H9 (cell line): ENCODE results near the gene GPD1. TPM values are rescaled to one million over a fixed set of nuclear protein-coding genes. Genes with fewer than 3 reads are reported as not detected.

Source experiments
- DNase-seq: peaks from one replicate; pipeline ENCODE4 v3.0.0-alpha.2; 2017
- H2AFZ ChIP-seq: one replicate; pipeline ENCODE4 v1.6.1; 2013; ENCODE audit warnings: mild to moderate bottlenecking, low read length, control low read depth, moderate library complexity
- H2AK5ac ChIP-seq: 2 replicates; pipeline ENCODE4 v1.6.1; 2013; ENCODE audit warnings: low read length, control low read depth, mixed read lengths; ENCODE audit not compliant: insufficient read length
- H2BK120ac ChIP-seq: one replicate; pipeline ENCODE4 v1.6.1; 2013; ENCODE audit warnings: low read depth, mild to moderate bottlenecking, low read length, control low read depth, inconsistent platforms; ENCODE audit not compliant: poor library complexity, severe bottlenecking
- H2BK12ac ChIP-seq: 2 replicates; pipeline ENCODE4 v1.6.1; 2013; ENCODE audit warnings: low read length, control low read depth, mixed read lengths, low read depth; ENCODE audit not compliant: insufficient read length
- H2BK15ac ChIP-seq: 2 replicates; pipeline ENCODE4 v1.6.1; 2013; ENCODE audit warnings: low read depth, low read length, control low read depth
- H2BK20ac ChIP-seq: one replicate; pipeline ENCODE4 v1.6.1; 2013; ENCODE audit warnings: low read depth, mild to moderate bottlenecking, low read length, control low read depth, inconsistent platforms; ENCODE audit not compliant: poor library complexity, severe bottlenecking
- H2BK5ac ChIP-seq: 2 replicates; pipeline ENCODE4 v1.6.1; 2013; ENCODE audit warnings: low read length, control low read depth, mixed read lengths; ENCODE audit not compliant: insufficient read length
- H3K14ac ChIP-seq: 2 replicates; pipeline ENCODE4 v1.6.1; 2013; ENCODE audit warnings: low read length, control low read depth; ENCODE audit not compliant: insufficient read depth
- H3K18ac ChIP-seq: 2 replicates; pipeline ENCODE4 v1.6.1; 2013; ENCODE audit warnings: low read depth, mild to moderate bottlenecking, mixed read lengths, low read length, control low read depth; ENCODE audit not compliant: insufficient read length
- H3K23ac ChIP-seq: 2 replicates; pipeline ENCODE4 v1.6.1; 2013; ENCODE audit warnings: low read length, control low read depth, mixed read lengths, low read depth; ENCODE audit not compliant: insufficient read length
- H3K23me2 ChIP-seq: 2 replicates; pipeline ENCODE4 v1.6.1; 2013; ENCODE audit warnings: low read depth, mild to moderate bottlenecking, mixed read lengths, low read length, control low read depth; ENCODE audit not compliant: insufficient read length, poor library complexity, severe bottlenecking
- H3K27ac ChIP-seq: 2 replicates; pipeline ENCODE4 v1.5.1; 2013; ENCODE audit warnings: low read length, control low read depth, mixed read lengths, low read depth; ENCODE audit not compliant: insufficient read length
- H3K27me3 ChIP-seq: 2 replicates; pipeline ENCODE4 v1.6.1; 2013; ENCODE audit warnings: low read length, control low read depth, inconsistent platforms; ENCODE audit not compliant: insufficient read depth
- H3K4ac ChIP-seq: 2 replicates; pipeline ENCODE4 v1.6.1; 2013; ENCODE audit warnings: low read depth, mild to moderate bottlenecking, control low read depth, inconsistent platforms, low read length, moderate library complexity
- H3K4me1 ChIP-seq: 2 replicates; pipeline ENCODE4 v1.6.1; 2013; ENCODE audit warnings: low read length, control low read depth, inconsistent platforms; ENCODE audit not compliant: insufficient read depth
- H3K4me2 ChIP-seq: 2 replicates; pipeline ENCODE4 v1.6.1; 2013; ENCODE audit warnings: low read length, control low read depth, mixed read lengths; ENCODE audit not compliant: insufficient read length, insufficient read depth
- H3K56ac ChIP-seq: 2 replicates; pipeline ENCODE4 v1.6.1; 2013; ENCODE audit warnings: low read depth, mild to moderate bottlenecking, mixed read lengths, low read length, control low read depth; ENCODE audit not compliant: insufficient read length
- H3K79me1 ChIP-seq: 2 replicates; pipeline ENCODE4 v1.6.1; 2013; ENCODE audit warnings: low read depth, mild to moderate bottlenecking, moderate library complexity, low read length, control low read depth, inconsistent platforms; ENCODE audit not compliant: insufficient read depth, poor library complexity, severe bottlenecking
- H3K79me2 ChIP-seq: 2 replicates; pipeline ENCODE4 v1.6.1; 2013; ENCODE audit warnings: low read length, control low read depth, inconsistent platforms; ENCODE audit not compliant: insufficient read depth
- H3K9ac ChIP-seq: 2 replicates; pipeline ENCODE4 v1.6.1; 2013; ENCODE audit warnings: low read length, control low read depth, mixed read lengths; ENCODE audit not compliant: insufficient read length; ENCODE audit errors: extremely low read depth
- H3K9me3 ChIP-seq: one replicate; pipeline ENCODE4 v1.6.1; 2013; ENCODE audit warnings: low read depth, low read length, inconsistent platforms; ENCODE audit not compliant: control insufficient read depth
- H3T11ph ChIP-seq: one replicate; pipeline ENCODE4 v1.6.1; 2013; ENCODE audit warnings: mild to moderate bottlenecking, low read length, control low read depth, inconsistent platforms
- H4K20me1 ChIP-seq: one replicate; pipeline ENCODE4 v1.6.1; 2013; ENCODE audit not compliant: control insufficient read depth, insufficient read length, insufficient read depth
- H4K5ac ChIP-seq: 2 replicates; pipeline ENCODE4 v1.6.1; 2013; ENCODE audit warnings: low read depth, mild to moderate bottlenecking, mixed read lengths, low read length, control low read depth; ENCODE audit not compliant: insufficient read length
- H4K8ac ChIP-seq: replicated peaks from 2 replicates; pipeline ENCODE4 v1.6.1; 2013; ENCODE audit warnings: low read length, control low read depth, mixed read lengths, low read depth; ENCODE audit not compliant: insufficient read length
- H4K91ac ChIP-seq: 2 replicates; pipeline ENCODE4 v1.6.1; 2013; ENCODE audit warnings: low read depth, mild to moderate bottlenecking, moderate library complexity, mixed read lengths, low read length, control low read depth; ENCODE audit not compliant: insufficient read length
- H3K27ac Mint-ChIP-seq, 3 experiments: 2 replicates in 2 of 3; 3 replicates in 1 of 3; pipeline ENCODE4 v1.8.0; 2020 to 2021; ENCODE audit warnings: mixed read lengths in 3 of 3, mild to moderate bottlenecking in 1 of 3, moderate library complexity in 1 of 3
- H3K27me3 Mint-ChIP-seq: 2 replicates; pipeline ENCODE4 v1.8.0; 2021; ENCODE audit warnings: low read depth, mild to moderate bottlenecking, moderate library complexity, mixed read lengths
- H3K36me3 Mint-ChIP-seq, 3 experiments: 2 replicates in 2 of 3; 3 replicates in 1 of 3; pipeline ENCODE4 v1.8.0; 2020 to 2021; ENCODE audit warnings: low read depth in 3 of 3, mixed read lengths in 3 of 3; ENCODE audit not compliant: insufficient read depth in 1 of 3
- H3K4me1 Mint-ChIP-seq, 2 experiments: 2 replicates each; pipeline ENCODE4 v1.8.0; 2020; ENCODE audit warnings: mixed read lengths in 2 of 2
- H3K4me3 Mint-ChIP-seq, 2 experiments: 2 replicates in 1 of 2; 3 replicates in 1 of 2; pipeline ENCODE4 v1.8.0; 2020 to 2021; ENCODE audit warnings: mild to moderate bottlenecking in 2 of 2, mixed read lengths in 2 of 2, moderate library complexity in 1 of 2
- H3K9me3 Mint-ChIP-seq, 2 experiments: 2 replicates in 1 of 2; 3 replicates in 1 of 2; pipeline ENCODE4 v1.8.0; 2020; ENCODE audit warnings: mild to moderate bottlenecking in 2 of 2, mixed read lengths in 2 of 2, moderate library complexity in 1 of 2
- WGBS: extraction: QIAGEN DNeasy Blood & Tissue Kit; methylation state at CpG from one replicate; pipeline ENCODE4 v1.1.7; 2013; ENCODE audit warnings: missing lambda C conversion rate, low lambda C conversion rate, mixed read lengths; ENCODE audit not compliant: insufficient read length; ENCODE audit errors: extremely low coverage; 5-methylcytosine and 5-hydroxymethylcytosine counted together
- total RNA-seq: library from RNA; stranded (reverse); gene quantifications from 2 replicates; pipeline ENCODE4 v1.2.1, GENCODE V29; 2021
- TF ChIP-seq, protein P1 (sequence below): fragments of 200-600 bp; sonication (generic); conservative IDR thresholded peaks from 3 replicates; pipeline ENCODE4 v1.8.0; 2021; ENCODE audit warnings: antibody characterized with exemption, mild to moderate bottlenecking

GPD1 gene
- total RNA-seq, 1 experiment from 2014 or later: 0.70 TPM

DNA sequence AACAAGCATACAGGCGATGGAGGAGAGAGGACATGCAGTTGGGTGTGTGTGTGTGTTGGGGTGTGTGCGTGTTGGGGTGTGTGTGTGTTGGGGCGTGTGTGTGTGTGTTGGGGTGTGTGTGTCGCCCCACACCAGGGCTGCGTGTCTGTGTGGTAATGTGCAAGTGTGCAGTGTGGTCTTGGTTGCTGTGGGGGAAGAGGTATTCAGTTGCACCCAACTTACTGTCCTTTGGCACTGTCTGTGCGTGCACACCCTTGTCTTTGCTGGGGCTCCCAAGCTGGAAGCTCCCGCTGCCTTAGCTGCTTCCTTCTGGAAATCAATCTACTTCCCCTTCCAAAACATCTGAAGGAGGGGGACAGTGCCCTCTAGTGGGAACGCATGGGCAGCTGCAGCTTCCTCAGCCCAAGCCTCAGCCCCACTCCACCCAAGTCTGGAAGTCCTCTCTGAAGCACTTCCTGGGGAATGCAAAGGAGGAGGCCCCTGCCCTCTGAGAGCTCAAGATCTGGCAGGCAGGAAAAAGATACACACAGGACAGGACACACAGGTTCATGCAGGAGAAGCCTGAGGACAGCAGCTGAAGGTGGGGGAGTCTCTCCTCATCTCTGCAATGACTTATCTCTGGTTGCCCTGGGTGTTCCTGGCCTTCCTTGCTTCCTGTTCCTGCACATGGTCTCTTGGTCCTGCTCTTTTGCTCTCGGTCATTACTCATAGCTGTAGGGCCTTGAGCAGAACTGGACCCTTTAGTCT is 33.3 kb upstream of the GPD1 start:
- Mint-ChIP-seq H3K4me3 (peak overlapping the region in 1 of 2 experiments; percentile 45; a peak in 2 of 5 replicates), H3K4me1 (peaks cover 24 to 34% of the 10 kb centered on the region in 2 experiments), H3K9me3 (no peaks in the 10 kb centered on the region), H3K27me3 (peaks cover 2% of the 10 kb centered on the region; the same call in 1 of the 2 replicates), H3K27ac (no peak overlapping the region; a peak in 1 of 7 replicates), H3K36me3 (no peaks in the 10 kb centered on the region)
- Histone ChIP-seq H3K23ac (no peak overlapping the region), H3K79me1 (no peaks in the 10 kb centered on the region), H3K79me2 (no peaks in the 10 kb centered on the region), H4K8ac (no peak overlapping the region), H4K20me1 (no peaks in the 10 kb centered on the region), H3K14ac (no peak overlapping the region), H2BK12ac (no peak overlapping the region), H2AFZ (no peak overlapping the region), H2BK120ac (no peak overlapping the region), H3K9ac (no peak overlapping the region), H3K27me3 (no peaks in the 10 kb centered on the region), H3T11ph (no peak overlapping the region), H2BK15ac (no peak overlapping the region), H4K5ac (no peak overlapping the region), H2AK5ac (no peak overlapping the region), H2BK20ac (no peak overlapping the region), H3K9me3 (no peaks in the 10 kb centered on the region), H3K4me2 (no peak overlapping the region), H3K27ac (no peak overlapping the region), H3K56ac (no peak overlapping the region), H3K18ac (no peak overlapping the region), H3K4me1 (no peaks in the 10 kb centered on the region; the same call in 1 of the 2 replicates), H3K23me2 (no peaks in the 10 kb centered on the region), H2BK5ac (no peak overlapping the region), H3K4ac (no peak overlapping the region), H4K91ac (no peak overlapping the region)
- peak; percentile 88 for DNase-seq
- TF ChIP-seq, protein P1, sequence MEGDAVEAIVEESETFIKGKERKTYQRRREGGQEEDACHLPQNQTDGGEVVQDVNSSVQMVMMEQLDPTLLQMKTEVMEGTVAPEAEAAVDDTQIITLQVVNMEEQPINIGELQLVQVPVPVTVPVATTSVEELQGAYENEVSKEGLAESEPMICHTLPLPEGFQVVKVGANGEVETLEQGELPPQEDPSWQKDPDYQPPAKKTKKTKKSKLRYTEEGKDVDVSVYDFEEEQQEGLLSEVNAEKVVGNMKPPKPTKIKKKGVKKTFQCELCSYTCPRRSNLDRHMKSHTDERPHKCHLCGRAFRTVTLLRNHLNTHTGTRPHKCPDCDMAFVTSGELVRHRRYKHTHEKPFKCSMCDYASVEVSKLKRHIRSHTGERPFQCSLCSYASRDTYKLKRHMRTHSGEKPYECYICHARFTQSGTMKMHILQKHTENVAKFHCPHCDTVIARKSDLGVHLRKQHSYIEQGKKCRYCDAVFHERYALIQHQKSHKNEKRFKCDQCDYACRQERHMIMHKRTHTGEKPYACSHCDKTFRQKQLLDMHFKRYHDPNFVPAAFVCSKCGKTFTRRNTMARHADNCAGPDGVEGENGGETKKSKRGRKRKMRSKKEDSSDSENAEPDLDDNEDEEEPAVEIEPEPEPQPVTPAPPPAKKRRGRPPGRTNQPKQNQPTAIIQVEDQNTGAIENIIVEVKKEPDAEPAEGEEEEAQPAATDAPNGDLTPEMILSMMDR: peak; percentile 95
- WGBS: no CpG with 5 or more reads among the region's 9 CpGs
